H9 (cell line): Measurements from ENCODE around the gene PPARG. TPM values are rescaled to one million over a fixed set of nuclear protein-coding genes. Genes with fewer than 3 reads are reported as not detected.

Experiments
- DNase-seq: peaks from one replicate; pipeline ENCODE4 v3.0.0-alpha.2; 2017
- H2AFZ ChIP-seq: one replicate; pipeline ENCODE4 v1.6.1; 2013; ENCODE audit warnings: mild to moderate bottlenecking, low read length, control low read depth, moderate library complexity
- H2AK5ac ChIP-seq: 2 replicates; pipeline ENCODE4 v1.6.1; 2013; ENCODE audit warnings: low read length, control low read depth, mixed read lengths; ENCODE audit not compliant: insufficient read length
- H2BK120ac ChIP-seq: one replicate; pipeline ENCODE4 v1.6.1; 2013; ENCODE audit warnings: low read depth, mild to moderate bottlenecking, low read length, control low read depth, inconsistent platforms; ENCODE audit not compliant: poor library complexity, severe bottlenecking
- H2BK12ac ChIP-seq: 2 replicates; pipeline ENCODE4 v1.6.1; 2013; ENCODE audit warnings: low read length, control low read depth, mixed read lengths, low read depth; ENCODE audit not compliant: insufficient read length
- H2BK15ac ChIP-seq: 2 replicates; pipeline ENCODE4 v1.6.1; 2013; ENCODE audit warnings: low read depth, low read length, control low read depth
- H2BK20ac ChIP-seq: one replicate; pipeline ENCODE4 v1.6.1; 2013; ENCODE audit warnings: low read depth, mild to moderate bottlenecking, low read length, control low read depth, inconsistent platforms; ENCODE audit not compliant: poor library complexity, severe bottlenecking
- H2BK5ac ChIP-seq: 2 replicates; pipeline ENCODE4 v1.6.1; 2013; ENCODE audit warnings: low read length, control low read depth, mixed read lengths; ENCODE audit not compliant: insufficient read length
- H3K14ac ChIP-seq: 2 replicates; pipeline ENCODE4 v1.6.1; 2013; ENCODE audit warnings: low read length, control low read depth; ENCODE audit not compliant: insufficient read depth
- H3K18ac ChIP-seq: 2 replicates; pipeline ENCODE4 v1.6.1; 2013; ENCODE audit warnings: low read depth, mild to moderate bottlenecking, mixed read lengths, low read length, control low read depth; ENCODE audit not compliant: insufficient read length
- H3K23ac ChIP-seq: 2 replicates; pipeline ENCODE4 v1.6.1; 2013; ENCODE audit warnings: low read length, control low read depth, mixed read lengths, low read depth; ENCODE audit not compliant: insufficient read length
- H3K23me2 ChIP-seq: 2 replicates; pipeline ENCODE4 v1.6.1; 2013; ENCODE audit warnings: low read depth, mild to moderate bottlenecking, mixed read lengths, low read length, control low read depth; ENCODE audit not compliant: insufficient read length, poor library complexity, severe bottlenecking
- H3K27ac ChIP-seq: 2 replicates; pipeline ENCODE4 v1.5.1; 2013; ENCODE audit warnings: low read length, control low read depth, mixed read lengths, low read depth; ENCODE audit not compliant: insufficient read length
- H3K27me3 ChIP-seq: 2 replicates; pipeline ENCODE4 v1.6.1; 2013; ENCODE audit warnings: low read length, control low read depth, inconsistent platforms; ENCODE audit not compliant: insufficient read depth
- H3K4ac ChIP-seq: 2 replicates; pipeline ENCODE4 v1.6.1; 2013; ENCODE audit warnings: low read depth, mild to moderate bottlenecking, control low read depth, inconsistent platforms, low read length, moderate library complexity
- H3K4me1 ChIP-seq: 2 replicates; pipeline ENCODE4 v1.6.1; 2013; ENCODE audit warnings: low read length, control low read depth, inconsistent platforms; ENCODE audit not compliant: insufficient read depth
- H3K4me2 ChIP-seq: 2 replicates; pipeline ENCODE4 v1.6.1; 2013; ENCODE audit warnings: low read length, control low read depth, mixed read lengths; ENCODE audit not compliant: insufficient read length, insufficient read depth
- H3K56ac ChIP-seq: 2 replicates; pipeline ENCODE4 v1.6.1; 2013; ENCODE audit warnings: low read depth, mild to moderate bottlenecking, mixed read lengths, low read length, control low read depth; ENCODE audit not compliant: insufficient read length
- H3K79me1 ChIP-seq: 2 replicates; pipeline ENCODE4 v1.6.1; 2013; ENCODE audit warnings: low read depth, mild to moderate bottlenecking, moderate library complexity, low read length, control low read depth, inconsistent platforms; ENCODE audit not compliant: insufficient read depth, poor library complexity, severe bottlenecking
- H3K79me2 ChIP-seq: 2 replicates; pipeline ENCODE4 v1.6.1; 2013; ENCODE audit warnings: low read length, control low read depth, inconsistent platforms; ENCODE audit not compliant: insufficient read depth
- H3K9ac ChIP-seq: 2 replicates; pipeline ENCODE4 v1.6.1; 2013; ENCODE audit warnings: low read length, control low read depth, mixed read lengths; ENCODE audit not compliant: insufficient read length; ENCODE audit errors: extremely low read depth
- H3K9me3 ChIP-seq: one replicate; pipeline ENCODE4 v1.6.1; 2013; ENCODE audit warnings: low read depth, low read length, inconsistent platforms; ENCODE audit not compliant: control insufficient read depth
- H3T11ph ChIP-seq: one replicate; pipeline ENCODE4 v1.6.1; 2013; ENCODE audit warnings: mild to moderate bottlenecking, low read length, control low read depth, inconsistent platforms
- H4K20me1 ChIP-seq: one replicate; pipeline ENCODE4 v1.6.1; 2013; ENCODE audit not compliant: control insufficient read depth, insufficient read length, insufficient read depth
- H4K5ac ChIP-seq: 2 replicates; pipeline ENCODE4 v1.6.1; 2013; ENCODE audit warnings: low read depth, mild to moderate bottlenecking, mixed read lengths, low read length, control low read depth; ENCODE audit not compliant: insufficient read length
- H4K8ac ChIP-seq: replicated peaks from 2 replicates; pipeline ENCODE4 v1.6.1; 2013; ENCODE audit warnings: low read length, control low read depth, mixed read lengths, low read depth; ENCODE audit not compliant: insufficient read length
- H4K91ac ChIP-seq: 2 replicates; pipeline ENCODE4 v1.6.1; 2013; ENCODE audit warnings: low read depth, mild to moderate bottlenecking, moderate library complexity, mixed read lengths, low read length, control low read depth; ENCODE audit not compliant: insufficient read length
- H3K27ac Mint-ChIP-seq, 3 experiments: 2 replicates in 2 of 3; 3 replicates in 1 of 3; pipeline ENCODE4 v1.8.0; 2020 to 2021; ENCODE audit warnings: mixed read lengths in 3 of 3, mild to moderate bottlenecking in 1 of 3, moderate library complexity in 1 of 3
- H3K27me3 Mint-ChIP-seq: 2 replicates; pipeline ENCODE4 v1.8.0; 2021; ENCODE audit warnings: low read depth, mild to moderate bottlenecking, moderate library complexity, mixed read lengths
- H3K36me3 Mint-ChIP-seq, 3 experiments: 2 replicates in 2 of 3; 3 replicates in 1 of 3; pipeline ENCODE4 v1.8.0; 2020 to 2021; ENCODE audit warnings: low read depth in 3 of 3, mixed read lengths in 3 of 3; ENCODE audit not compliant: insufficient read depth in 1 of 3
- H3K4me1 Mint-ChIP-seq, 2 experiments: 2 replicates each; pipeline ENCODE4 v1.8.0; 2020; ENCODE audit warnings: mixed read lengths in 2 of 2
- H3K4me3 Mint-ChIP-seq, 2 experiments: 2 replicates in 1 of 2; 3 replicates in 1 of 2; pipeline ENCODE4 v1.8.0; 2020 to 2021; ENCODE audit warnings: mild to moderate bottlenecking in 2 of 2, mixed read lengths in 2 of 2, moderate library complexity in 1 of 2
- H3K9me3 Mint-ChIP-seq, 2 experiments: 2 replicates in 1 of 2; 3 replicates in 1 of 2; pipeline ENCODE4 v1.8.0; 2020; ENCODE audit warnings: mild to moderate bottlenecking in 2 of 2, mixed read lengths in 2 of 2, moderate library complexity in 1 of 2
- WGBS: extraction: QIAGEN DNeasy Blood & Tissue Kit; methylation state at CpG from one replicate; pipeline ENCODE4 v1.1.7; 2013; ENCODE audit warnings: missing lambda C conversion rate, low lambda C conversion rate, mixed read lengths; ENCODE audit not compliant: insufficient read length; ENCODE audit errors: extremely low coverage; 5-methylcytosine and 5-hydroxymethylcytosine counted together
- total RNA-seq: library from RNA; stranded (reverse); gene quantifications from 2 replicates; pipeline ENCODE4 v1.2.1, GENCODE V29; 2021
- TF ChIP-seq, protein P1 (sequence below): fragments of 200-600 bp; sonication (generic); conservative IDR thresholded peaks from 3 replicates; pipeline ENCODE4 v1.8.0; 2021; ENCODE audit warnings: antibody characterized with exemption, mild to moderate bottlenecking

The PPARG gene
- total RNA-seq, 1 experiment from 2014 or later: 0.42 TPM

DNA sequence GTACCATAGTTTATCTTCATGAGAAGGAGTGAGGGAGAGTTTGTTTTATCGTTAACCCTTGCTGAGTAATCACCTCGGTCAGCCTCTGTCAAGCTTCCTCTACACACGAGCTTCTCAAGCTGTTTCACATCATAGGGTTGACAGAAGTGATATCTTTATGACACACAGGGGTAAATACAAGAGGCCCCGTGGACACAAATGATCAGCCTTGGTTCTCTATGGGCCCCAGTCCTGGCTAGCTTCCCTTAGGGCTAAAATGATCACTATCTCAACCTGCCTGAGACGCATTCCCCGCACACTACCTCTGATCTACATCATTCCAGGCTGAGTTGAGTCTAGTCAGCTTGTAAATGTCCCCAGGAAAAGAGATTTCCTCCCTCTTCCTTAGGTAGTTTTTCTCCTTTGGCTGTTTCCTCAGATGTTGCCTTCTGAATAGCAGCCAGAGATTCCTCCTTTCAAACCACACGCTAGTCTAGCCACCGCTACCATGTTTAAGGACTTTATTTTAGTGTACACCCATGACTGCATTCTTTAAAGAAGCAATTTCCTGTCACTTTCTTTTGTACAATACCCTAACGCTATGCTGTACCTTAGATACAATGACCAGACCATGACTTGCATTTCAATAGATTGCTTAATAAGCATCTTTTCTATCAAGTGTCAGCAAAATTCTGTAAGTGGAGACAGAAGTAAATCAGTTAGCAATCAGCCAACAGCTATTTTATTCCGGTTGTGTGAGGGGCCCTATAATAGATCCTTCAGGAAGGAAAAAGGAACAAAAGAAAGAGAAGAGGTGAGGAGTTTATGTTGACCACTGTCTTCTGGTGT lies 35.1 kb upstream of the PPARG start:
- no peak overlapping the region for H3K27ac Mint-ChIP-seq
- H4K8ac ChIP-seq: no peak overlapping the region
- no peaks in the 10 kb centered on the region for H3K79me2 ChIP-seq
- no peak overlapping the region for H3K23ac ChIP-seq
- H2AK5ac ChIP-seq: no peak overlapping the region
- no peaks in the 10 kb centered on the region for H3K9me3 ChIP-seq
- no peak overlapping the region for H2BK15ac ChIP-seq
- H2BK12ac ChIP-seq: no peak overlapping the region
- no peak overlapping the region for H3K56ac ChIP-seq
- no peaks in the 10 kb centered on the region; the same call in none of the 2 replicates for H3K27me3 Mint-ChIP-seq
- no peaks in the 10 kb centered on the region for H4K20me1 ChIP-seq
- no peak overlapping the region for H3K18ac ChIP-seq
- TF ChIP-seq, protein P1, sequence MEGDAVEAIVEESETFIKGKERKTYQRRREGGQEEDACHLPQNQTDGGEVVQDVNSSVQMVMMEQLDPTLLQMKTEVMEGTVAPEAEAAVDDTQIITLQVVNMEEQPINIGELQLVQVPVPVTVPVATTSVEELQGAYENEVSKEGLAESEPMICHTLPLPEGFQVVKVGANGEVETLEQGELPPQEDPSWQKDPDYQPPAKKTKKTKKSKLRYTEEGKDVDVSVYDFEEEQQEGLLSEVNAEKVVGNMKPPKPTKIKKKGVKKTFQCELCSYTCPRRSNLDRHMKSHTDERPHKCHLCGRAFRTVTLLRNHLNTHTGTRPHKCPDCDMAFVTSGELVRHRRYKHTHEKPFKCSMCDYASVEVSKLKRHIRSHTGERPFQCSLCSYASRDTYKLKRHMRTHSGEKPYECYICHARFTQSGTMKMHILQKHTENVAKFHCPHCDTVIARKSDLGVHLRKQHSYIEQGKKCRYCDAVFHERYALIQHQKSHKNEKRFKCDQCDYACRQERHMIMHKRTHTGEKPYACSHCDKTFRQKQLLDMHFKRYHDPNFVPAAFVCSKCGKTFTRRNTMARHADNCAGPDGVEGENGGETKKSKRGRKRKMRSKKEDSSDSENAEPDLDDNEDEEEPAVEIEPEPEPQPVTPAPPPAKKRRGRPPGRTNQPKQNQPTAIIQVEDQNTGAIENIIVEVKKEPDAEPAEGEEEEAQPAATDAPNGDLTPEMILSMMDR: no peak
- no peak for DNase-seq
- H4K5ac ChIP-seq: no peak overlapping the region
- H3K27ac ChIP-seq: no peak overlapping the region
- WGBS: no CpG with 5 or more reads among the region's 10 CpGs
- H3K23me2 ChIP-seq: no peaks in the 10 kb centered on the region
- no peak overlapping the region for H3T11ph ChIP-seq
- H4K91ac ChIP-seq: no peak overlapping the region
- no peak overlapping the region for H3K4me3 Mint-ChIP-seq
- no peak overlapping the region for H2BK20ac ChIP-seq
- H3K14ac ChIP-seq: no peak overlapping the region
- no peaks in the 10 kb centered on the region for H3K27me3 ChIP-seq
- H3K4me2 ChIP-seq: no peak overlapping the region
- no peaks in the 10 kb centered on the region for H3K79me1 ChIP-seq
- H2BK5ac ChIP-seq: no peak overlapping the region
- H3K36me3 Mint-ChIP-seq: no peaks in the 10 kb centered on the region; a peak in 1 of 7 replicates
- H2AFZ ChIP-seq: no peak overlapping the region
- peak overlapping the region; percentile 28 for H3K9ac ChIP-seq
- 0 out of 4 replicates have a peak, but pooled peaks cover 0 to 3% of the 10 kb centered on the region in 2 experiments for H3K4me1 Mint-ChIP-seq
- no peak overlapping the region for H3K4ac ChIP-seq
- no peak overlapping the region for H2BK120ac ChIP-seq
- peaks cover 9 to 10% of the 10 kb centered on the region in 2 experiments; a peak in 4 of 5 replicates for H3K9me3 Mint-ChIP-seq
- no peaks in the 10 kb centered on the region for H3K4me1 ChIP-seq
